ENCODE measurements around the gene C12orf57.

The C12orf57 gene

GRCh38 chr12:6965714-6966113 lies 21.9 kb downstream of the C12orf57 start:
- no peak for DNase-seq

- no peak for DNase-seq
Observed at GRCh38 chr12:6966351-6966750, 22.5 kb downstream of the C12orf57 start.

- no peak for DNase-seq
Observed at GRCh38 chr12:6967651-6968100, 23.9 kb downstream of the C12orf57 start.

GRCh38 chr12:6968426-6968825 lies 24.6 kb downstream of the C12orf57 start:
- no peak for DNase-seq

- DNase-seq = peak in 1 of 3 donors; percentile 29
Observed at GRCh38 chr12:6970096-6970527, 26.3 kb downstream of the C12orf57 start.

GRCh38 chr12:6974180-6974579 lies 30.4 kb downstream of the C12orf57 start:
- no peak for DNase-seq

GRCh38 chr12:6975297-6976032 lies 31.6 kb downstream of the C12orf57 start:
- DNase-seq = no peak

GRCh38 chr12:6977653-6978052 lies 33.8 kb downstream of the C12orf57 start:
- DNase-seq = no peak

GRCh38 chr12:6978188-6978587 lies 34.4 kb downstream of the C12orf57 start:
- DNase-seq = no peak

GRCh38 chr12:6978611-6979011 lies 34.8 kb downstream of the C12orf57 start:
- no peak for DNase-seq

- no peak for DNase-seq
Observed at GRCh38 chr12:6979021-6979420, 35.2 kb downstream of the C12orf57 start.

GRCh38 chr12:6979453-6979852 lies 35.6 kb downstream of the C12orf57 start:
- DNase-seq = no peak

GRCh38 chr12:6980075-6980474 lies 36.3 kb downstream of the C12orf57 start:
- no peak for DNase-seq

- no peak for DNase-seq
Observed at GRCh38 chr12:6980740-6981139, 36.9 kb downstream of the C12orf57 start.

- DNase-seq = no peak
Observed at GRCh38 chr12:6981152-6982052, 37.6 kb downstream of the C12orf57 start.

GRCh38 chr12:6982532-6982931 lies 38.7 kb downstream of the C12orf57 start:
- DNase-seq = no peak

- DNase-seq = no peak
Observed at GRCh38 chr12:6987956-6988553, 44.2 kb downstream of the C12orf57 start.
